GM19035 (cell line): ENCODE measurements around the gene CNN3.

Experiments used
- ATAC-seq: cut with Tn5 transposase; IDR thresholded peaks from one replicate; pipeline ENCODE4 v1.9.1; 2021; ENCODE audit not compliant: unreplicated experiment

Gene CNN3

DNA sequence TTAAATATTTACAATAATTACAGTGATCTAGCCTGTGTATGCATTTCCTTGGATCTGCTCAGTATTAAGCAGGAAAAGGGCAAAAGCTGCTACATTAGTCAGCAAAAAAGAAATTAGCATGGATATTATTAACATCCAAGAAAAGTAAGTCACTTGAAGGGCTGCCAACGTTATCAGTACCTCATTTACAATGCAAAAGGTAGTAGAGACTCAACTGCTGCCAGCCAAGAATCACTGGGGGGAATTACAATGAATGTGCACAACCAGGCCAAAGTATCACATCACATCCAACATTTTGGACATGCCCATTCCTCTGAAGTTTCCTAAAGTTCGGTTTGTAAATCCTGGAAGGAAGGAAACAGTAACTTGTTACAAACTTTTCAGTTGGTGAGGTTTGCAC, 1.9 kb downstream of the CNN3 start:
- ATAC-seq: no peak

DNA sequence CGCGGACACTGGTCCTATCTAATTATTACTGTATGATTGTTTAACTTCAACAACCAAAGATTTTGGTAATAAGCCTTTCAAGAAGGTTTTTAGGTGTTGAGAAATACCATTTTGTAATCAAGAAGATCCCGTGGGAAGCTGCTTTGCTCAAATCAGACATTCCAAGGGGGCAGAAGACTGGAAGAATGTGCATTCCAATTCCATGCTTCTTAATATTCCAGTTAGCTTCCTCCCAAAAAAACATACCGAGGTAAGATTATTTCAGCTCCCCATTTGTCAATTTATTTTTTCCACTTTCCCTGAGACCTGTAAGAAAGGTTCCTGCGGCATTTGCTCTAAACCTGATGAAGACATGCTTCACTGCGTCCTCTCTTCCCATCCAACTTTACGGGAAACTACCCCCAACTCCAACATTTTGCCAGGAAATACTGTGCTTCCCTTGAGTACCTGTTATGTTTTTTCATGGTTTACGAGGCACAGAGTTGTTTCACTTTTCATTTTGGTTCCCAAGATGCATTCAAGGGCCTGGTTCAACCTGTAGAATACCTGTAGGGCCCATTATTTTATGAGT, 4.1 kb downstream of the CNN3 start:
- ATAC-seq: no peak

- ATAC-seq: no peak
These were observed 4.9 kb downstream of the CNN3 start for GRCh38 chr1:94921977-94922376.

GRCh38 chr1:94920061-94920460, 6.8 kb downstream of the CNN3 start:
- ATAC-seq: no peak

DNA sequence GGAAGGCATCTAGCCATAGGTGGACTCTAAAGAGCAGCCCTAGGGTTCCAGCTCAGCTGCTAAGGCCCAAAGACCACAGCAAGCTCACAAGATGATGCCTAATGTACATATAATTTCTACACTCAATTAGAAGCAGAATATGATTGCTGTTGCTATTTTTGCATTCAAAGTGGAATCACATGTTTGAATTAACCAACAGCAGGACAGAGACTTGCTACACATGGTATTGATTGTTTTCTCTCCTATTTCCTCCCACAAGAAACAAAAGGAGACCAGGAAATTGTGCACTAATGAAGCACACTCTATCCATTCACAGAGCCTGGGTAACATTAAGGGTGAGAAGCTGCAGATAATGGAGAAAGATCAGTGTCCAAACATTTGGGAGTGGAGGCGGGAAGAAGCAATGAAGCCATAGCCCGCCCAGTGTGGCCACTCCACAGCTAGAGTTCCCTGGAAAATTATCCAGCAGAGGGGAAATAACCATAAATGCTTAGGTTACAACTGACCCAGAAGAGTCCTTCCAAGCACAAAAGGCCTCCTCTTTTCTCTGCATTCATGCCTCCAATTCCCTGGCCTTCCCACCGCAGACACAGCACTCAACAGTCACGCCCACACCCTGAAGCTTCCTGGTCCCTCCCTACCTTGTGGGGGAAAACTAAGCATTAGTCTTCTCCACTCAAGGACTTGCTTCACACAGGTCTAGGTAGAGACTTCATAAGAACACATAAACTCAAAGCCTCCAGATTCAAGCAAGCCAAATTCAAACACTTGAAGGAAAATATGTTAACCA, 7.5 kb downstream of the CNN3 start:
- ATAC-seq: no peak

DNA sequence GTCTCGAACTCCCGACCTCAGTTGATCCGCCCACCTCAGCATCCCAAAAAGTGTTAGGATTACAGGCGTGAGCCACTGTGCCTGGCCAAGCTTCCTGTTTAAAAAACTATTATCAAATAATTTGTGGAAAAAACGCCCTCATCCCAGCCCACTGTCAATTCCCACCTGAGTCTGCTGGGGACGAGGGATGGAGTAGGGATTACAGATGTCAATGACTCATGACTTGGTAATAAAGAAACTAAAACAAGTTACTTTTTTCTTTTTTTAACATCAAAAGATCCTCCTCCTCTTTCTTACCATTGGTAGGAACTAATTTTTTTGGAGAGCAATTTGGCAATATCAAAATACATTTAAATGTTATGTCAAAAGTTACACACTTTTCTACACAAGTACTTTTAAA, 9.7 kb downstream of the CNN3 start:
- no peak for ATAC-seq

DNA sequence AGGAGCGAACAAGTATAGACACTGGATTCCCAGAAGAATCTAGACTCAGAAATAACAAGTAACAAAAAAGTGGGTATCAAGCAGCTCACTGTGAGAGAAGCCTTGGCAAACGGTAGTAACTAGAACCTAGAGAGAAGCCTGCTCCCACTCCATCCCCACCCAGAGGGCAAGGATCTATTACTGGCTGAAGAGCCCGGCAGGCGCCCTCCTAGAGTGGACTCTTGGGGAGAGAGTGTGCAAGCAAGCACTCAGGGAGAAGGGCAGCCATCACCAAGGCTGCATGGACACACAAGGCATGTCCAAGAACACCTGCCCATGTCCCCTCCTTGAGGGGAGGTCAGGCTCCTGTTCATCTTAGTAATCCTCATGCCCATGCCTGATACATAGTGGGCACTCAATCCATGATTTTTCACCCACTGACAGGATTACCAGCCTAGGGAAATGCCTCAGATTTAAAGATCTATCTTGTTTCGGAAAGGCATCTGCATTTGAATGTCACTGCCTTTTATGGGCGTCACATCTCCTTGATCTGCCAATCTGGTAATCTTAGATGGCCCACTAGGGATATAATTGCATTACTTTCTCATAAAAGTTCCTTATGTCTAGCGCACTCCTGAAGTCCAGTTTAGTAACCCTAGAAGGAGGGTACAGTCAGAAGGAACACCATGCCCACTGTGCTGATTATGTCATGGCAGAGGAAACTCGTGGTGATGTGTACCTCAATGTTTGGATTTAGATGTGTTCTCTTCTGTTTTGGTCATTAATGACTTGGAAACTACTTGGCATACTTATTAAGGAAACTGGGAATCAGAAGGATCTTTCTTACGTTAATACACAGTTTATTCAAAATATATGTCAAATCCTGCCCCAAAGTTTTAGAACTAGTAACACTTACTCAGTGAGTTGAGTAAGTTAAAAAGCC, 14.4 kb downstream of the CNN3 start:
- ATAC-seq: no peak

- ATAC-seq: no peak
These were observed 17.4 kb downstream of the CNN3 start for GRCh38 chr1:94909486-94909885.

DNA sequence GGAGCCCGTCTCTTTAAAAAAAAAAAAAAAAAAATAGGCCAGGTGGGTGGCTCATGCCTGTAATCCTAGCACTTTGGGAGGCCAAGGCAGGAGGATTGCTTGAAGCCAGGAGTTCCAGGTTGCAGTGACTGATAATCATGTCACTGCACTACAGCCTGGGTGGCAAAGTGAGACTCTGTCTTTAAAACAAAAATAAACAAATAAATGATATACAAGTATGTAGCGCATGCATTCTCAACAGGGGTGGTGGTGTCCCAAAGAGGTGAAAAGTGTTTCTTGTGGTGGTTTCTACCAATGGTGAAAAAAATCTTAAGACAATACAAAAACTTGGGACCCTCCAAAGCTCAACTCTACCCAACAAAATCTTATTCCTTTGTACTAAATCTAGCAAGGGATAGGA, 17.9 kb downstream of the CNN3 start:
- ATAC-seq: no peak

DNA sequence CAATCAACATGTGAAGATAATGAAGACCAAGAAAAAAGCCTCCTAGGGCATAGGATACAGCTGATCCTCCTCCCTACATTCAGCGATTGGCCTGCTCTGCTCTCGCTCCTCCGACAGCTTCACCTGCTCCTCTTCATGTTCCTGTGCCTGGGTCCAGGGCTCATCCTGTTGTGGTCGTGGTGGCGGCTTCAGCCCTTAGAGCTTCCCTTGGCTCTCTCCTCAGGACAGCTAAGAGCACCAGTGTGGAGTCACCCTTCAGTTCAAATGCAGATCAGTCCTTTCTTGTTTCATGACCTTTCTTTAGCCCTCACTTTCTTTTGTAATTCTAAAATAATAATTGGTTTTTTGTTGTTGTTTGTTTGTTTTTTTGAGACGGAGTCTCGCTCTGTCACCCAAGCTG, 18.7 kb downstream of the CNN3 start:
- ATAC-seq: no peak

GRCh38 chr1:94907136-94907535, 19.8 kb downstream of the CNN3 start:
- ATAC-seq: no peak

DNA sequence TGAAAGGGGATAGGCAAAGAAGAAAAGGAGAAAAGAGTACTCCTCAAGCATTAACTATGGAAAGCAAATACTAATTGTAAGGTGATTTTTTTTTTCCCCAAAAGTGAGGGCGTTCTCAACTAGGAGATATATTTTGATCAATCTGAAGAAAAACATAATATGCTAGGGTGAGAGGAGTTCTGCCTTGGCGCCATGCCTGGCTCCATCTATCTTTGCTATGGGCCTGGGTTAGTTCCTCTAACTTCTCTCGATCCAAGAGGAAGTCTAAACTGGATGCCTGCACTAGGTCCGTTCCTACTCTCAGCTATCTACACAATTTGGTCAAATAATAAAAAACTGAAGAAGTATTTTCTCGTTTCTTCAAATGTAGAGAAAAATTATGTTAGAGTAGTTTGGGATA, 20.5 kb downstream of the CNN3 start:
- ATAC-seq: no peak

GRCh38 chr1:94905207-94905606, 21.7 kb downstream of the CNN3 start:
- ATAC-seq: no peak

DNA sequence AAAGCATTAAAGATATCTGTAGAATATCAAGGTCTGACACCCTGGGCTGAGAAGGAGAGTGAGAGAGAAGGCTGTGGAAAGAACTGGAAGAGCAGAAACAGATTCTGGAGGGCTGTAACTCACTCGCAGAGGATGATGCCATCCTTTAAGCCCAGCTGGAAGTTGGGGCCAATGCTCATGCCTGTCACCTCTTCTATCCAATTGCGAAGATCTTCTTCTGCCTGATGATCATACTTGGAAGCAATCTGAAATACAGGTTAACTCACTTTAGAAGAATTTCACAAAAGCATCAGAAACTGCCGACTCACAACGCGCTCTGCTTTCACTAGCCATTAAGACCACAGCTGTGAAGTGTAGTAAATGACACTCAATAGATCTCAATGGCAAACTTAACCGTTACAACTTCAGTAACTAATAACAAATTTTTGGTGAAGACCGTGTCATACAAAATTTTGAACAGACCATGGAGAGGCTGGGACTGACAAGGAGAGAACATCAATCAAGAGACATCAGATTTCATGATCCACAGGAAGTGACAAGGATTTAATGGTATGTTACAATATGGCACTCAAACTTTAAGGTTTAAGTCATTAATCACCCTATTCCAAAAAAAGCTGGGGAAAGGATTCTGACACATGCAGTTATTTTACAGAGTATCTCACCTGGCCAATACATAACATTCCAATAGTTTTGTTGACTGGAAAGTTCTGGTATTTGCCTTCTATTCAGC, 23.5 kb downstream of the CNN3 start:
- no peak for ATAC-seq

- ATAC-seq: no peak
These were observed 25.1 kb downstream of the CNN3 start for GRCh38 chr1:94901841-94902240.

DNA sequence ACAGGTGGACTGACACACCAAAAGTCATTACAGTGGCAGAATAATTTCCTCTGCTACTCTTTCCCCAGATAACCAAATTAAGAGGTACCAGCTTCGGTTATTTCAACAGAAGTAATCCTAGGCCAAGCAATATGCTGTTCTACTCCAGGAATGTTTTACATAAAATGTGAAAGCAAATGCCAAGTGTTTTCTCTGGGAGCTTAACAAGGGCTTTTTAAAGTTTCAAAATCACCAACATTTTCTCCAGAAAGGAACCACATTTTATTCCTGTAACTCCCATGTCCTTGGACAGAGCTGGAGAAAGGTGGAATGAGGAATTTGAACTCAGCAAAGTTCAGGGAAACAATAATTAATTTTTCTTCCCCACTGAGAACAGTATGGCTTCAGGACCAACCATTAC, 27.2 kb downstream of the CNN3 start:
- no peak for ATAC-seq

GRCh38 chr1:94898491-94899385, 28.2 kb downstream of the CNN3 start:
- no peak for ATAC-seq

DNA sequence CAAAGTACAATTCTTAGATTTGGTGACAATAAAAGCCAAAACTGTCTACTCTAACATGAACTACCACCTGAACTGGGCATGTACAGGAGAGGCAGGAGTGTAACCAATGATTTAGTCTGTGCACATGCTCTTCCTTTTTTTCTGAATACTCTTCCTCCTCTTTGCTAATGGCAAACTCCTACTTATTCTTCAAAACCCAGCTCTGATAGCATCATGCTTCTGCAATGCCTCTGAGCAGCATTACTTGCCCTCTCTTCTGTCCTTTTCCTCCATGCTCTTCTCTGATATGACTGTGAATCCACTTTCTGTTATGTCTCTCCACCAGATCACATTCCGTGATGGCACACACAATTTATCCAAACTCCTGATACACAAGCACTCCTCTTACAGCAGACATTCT, 31.4 kb downstream of the CNN3 start:
- no peak for ATAC-seq

DNA sequence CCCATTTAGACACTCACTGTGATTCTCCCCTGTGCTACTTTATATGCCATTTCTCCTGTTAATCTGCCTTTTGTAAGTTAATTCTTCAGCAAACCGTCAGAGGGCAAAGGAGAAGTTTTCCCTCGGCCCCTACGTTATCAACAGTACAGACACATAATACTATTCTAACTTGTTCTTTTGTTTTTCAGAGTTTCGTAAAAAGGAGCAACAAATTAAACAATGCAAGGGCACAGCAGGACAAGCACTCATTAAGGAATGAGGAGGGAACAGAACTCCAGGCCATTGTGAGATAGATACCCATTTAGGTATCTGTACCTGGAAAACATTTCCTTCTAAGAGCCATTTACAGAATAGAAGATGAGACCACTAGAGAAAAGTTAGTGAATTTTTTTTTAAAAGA, 32.3 kb downstream of the CNN3 start:
- no peak for ATAC-seq

DNA sequence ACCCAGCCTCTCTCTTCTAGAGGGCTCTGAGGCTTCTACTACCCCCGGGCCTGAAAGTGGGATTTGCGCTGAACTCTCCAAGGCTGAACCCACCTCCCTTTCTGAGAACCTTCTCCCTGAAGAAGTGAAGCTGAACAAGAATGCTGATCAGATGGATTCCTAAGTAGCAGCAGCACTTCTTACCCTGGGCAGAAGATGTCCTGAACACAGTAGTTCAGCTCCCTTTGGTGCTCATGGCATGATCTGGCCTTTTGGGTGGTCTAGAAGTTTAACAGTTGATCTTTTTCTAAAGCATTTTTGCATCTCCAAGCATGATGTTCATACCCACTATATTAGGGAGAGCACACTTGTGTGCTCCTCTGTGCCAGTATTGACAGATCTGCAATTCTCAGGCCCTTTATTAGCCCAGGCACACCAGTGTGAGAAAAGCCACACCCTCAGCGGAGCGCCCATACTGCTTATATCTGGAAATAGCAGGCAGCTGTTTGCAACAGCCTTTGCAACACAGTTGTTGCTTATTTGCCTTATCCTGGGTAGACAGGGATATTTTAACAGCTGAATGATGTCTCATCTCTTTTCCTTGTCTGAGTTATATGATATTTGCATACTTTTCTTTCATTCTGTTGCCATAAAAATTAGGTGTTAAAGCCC, 34.2 kb downstream of the CNN3 start:
- ATAC-seq: no peak
